PC-9 (cell line): ENCODE results near the gene EIF5A. TPM values are rescaled to one million over a fixed set of nuclear protein-coding genes. Genes with fewer than 3 reads are reported as not detected.

Source experiments
- BruUV-seq: library from RNA; stranded (reverse); fragments of 400-500 nt; replicated peaks from 2 replicates; lab custom pipeline; 2021; lab: Mats Ljungman, UMichigan
- CTCF ChIA-PET: fragments of 300-600 bp; sonication (Branson Sonifier 250); formaldehyde crosslinking; loops from one replicate; lab custom pipeline; 2022; ENCODE audit warnings: antibody characterized with exemption; lab: Charles Lee
- POLR2A ChIA-PET: fragments of 300-600 bp; sonication (Branson Sonifier 250); formaldehyde crosslinking; loops from one replicate; lab custom pipeline; 2022; ENCODE audit warnings: antibody characterized with exemption; ENCODE audit not compliant: unreplicated experiment; lab: Charles Lee
- DNase-seq, 2 experiments: peaks; one replicate each; pipeline versions ENCODE4 v3.0.0 to v3.0.0-alpha.2; 2015 to 2022; ENCODE audit warnings: mixed read lengths in 1 of 2
- H2AFZ ChIP-seq: fragments of 200-600 bp; sonication (generic); 2 replicates; pipeline ENCODE4 v1.8.1; 2017; ENCODE audit warnings: antibody characterized with exemption
- H3F3A ChIP-seq: fragments of 200-600 bp; sonication (generic); 2 replicates; pipeline ENCODE4 v1.8.1; 2017; ENCODE audit warnings: antibody characterized with exemption, mild to moderate bottlenecking, low read depth; ENCODE audit not compliant: insufficient read depth
- H3K27ac ChIP-seq: fragments of 200-600 bp; sonication (generic); 2 replicates; pipeline ENCODE4 v1.6.1; 2016; ENCODE audit warnings: mixed run types
- H3K27me3 ChIP-seq: fragments of 200-600 bp; sonication (generic); 2 replicates; pipeline ENCODE4 v1.6.1; 2016; ENCODE audit warnings: low read depth, mixed run types; ENCODE audit not compliant: insufficient read depth
- H3K36me3 ChIP-seq: fragments of 200-600 bp; sonication (generic); 2 replicates; pipeline ENCODE4 v1.6.1; 2016; ENCODE audit warnings: low read depth, mixed run types
- H3K4me1 ChIP-seq: fragments of 200-600 bp; sonication (generic); replicated peaks from 2 replicates; pipeline ENCODE4 v1.6.1; 2016; ENCODE audit warnings: mixed run types; ENCODE audit not compliant: insufficient read depth
- H3K4me2 ChIP-seq: fragments of 200-600 bp; sonication (generic); 2 replicates; pipeline ENCODE4 v1.6.1; 2017; ENCODE audit warnings: mixed run types
- H3K4me3 ChIP-seq: fragments of 200-600 bp; sonication (generic); 2 replicates; pipeline ENCODE4 v1.6.1; 2016; ENCODE audit warnings: mixed run types
- H3K79me2 ChIP-seq: fragments of 200-600 bp; sonication (generic); 2 replicates; pipeline ENCODE4 v1.6.1; 2017; ENCODE audit warnings: low read depth, mixed run types
- H3K9me2 ChIP-seq: fragments of 200-600 bp; sonication (generic); 2 replicates; pipeline ENCODE4 v1.8.1; 2017; ENCODE audit warnings: mild to moderate bottlenecking; ENCODE audit not compliant: insufficient read depth
- H3K9me3 ChIP-seq: fragments of 200-600 bp; sonication (generic); 2 replicates; pipeline ENCODE4 v1.8.1; 2016; ENCODE audit warnings: low read depth; ENCODE audit not compliant: insufficient read depth
- H4K20me1 ChIP-seq: fragments of 200-600 bp; sonication (generic); 2 replicates; pipeline ENCODE4 v1.8.1; 2017; ENCODE audit not compliant: insufficient read depth
- CTCF ChIP-seq: fragments of 200-600 bp; sonication (generic); conservative IDR thresholded peaks from 2 replicates; pipeline ENCODE4 v1.6.1; 2017; ENCODE audit warnings: mixed run types, antibody characterized with exemption, mild to moderate bottlenecking, moderate library complexity
- EZH2 ChIP-seq: fragments of 200-600 bp; sonication (generic); IDR thresholded peaks from 2 replicates; pipeline ENCODE4 v1.8.0; 2017; ENCODE audit warnings: antibody characterized with exemption, low read depth
- intact Hi-C: fragments of 100-400 bp; cut with micrococcal nuclease; formaldehyde crosslinking; loops from one replicate; pipeline ENCODE4 v1.10.0; 2022; ENCODE audit not compliant: unreplicated experiment
- total RNA-seq: library from RNA; stranded (reverse); gene quantifications from 2 replicates; pipeline ENCODE4 v1.2.3, GENCODE V29; 2021

EIF5A gene
- total RNA-seq, 1 experiment from 2014 or later: 1,298 TPM

GRCh38 chr17:7259555-7259889, 47.9 kb upstream of the EIF5A start:
- CTCF ChIA-PET: no interaction called here
- DNase-seq: no peak
- Histone ChIP-seq H3K4me3 (peak overlapping the region; percentile 37; the same call in 1 of the 2 replicates), H4K20me1 (peaks cover 25% of the 10 kb centered on the region), H3K4me2 (peak overlapping the region; percentile 98), H3K79me2 (peaks cover 71% of the 10 kb centered on the region), H3K27me3 (no peaks in the 10 kb centered on the region), H3K9me3 (no peaks in the 10 kb centered on the region), H3K9me2 (no peaks in the 10 kb centered on the region), H3F3A (peaks cover 87% of the 10 kb centered on the region), H3K27ac (peak overlapping the region; percentile 100), H2AFZ (no peak overlapping the region), H3K4me1 (peaks cover 31% of the 10 kb centered on the region), H3K36me3 (peaks cover 39% of the 10 kb centered on the region)
- intact Hi-C loops: no loop called here
- BruUV-seq: no TSS peak
- TF ChIP-seq CTCF (no peak), EZH2 (no peak)
- POLR2A ChIA-PET: interaction anchor here (0.6 to 1.0 kb wide), 2 partner anchors 15 to 18 kb away, joined by 4 to 7 read pairs; no protein-coding TSS in a partner anchor

DNA sequence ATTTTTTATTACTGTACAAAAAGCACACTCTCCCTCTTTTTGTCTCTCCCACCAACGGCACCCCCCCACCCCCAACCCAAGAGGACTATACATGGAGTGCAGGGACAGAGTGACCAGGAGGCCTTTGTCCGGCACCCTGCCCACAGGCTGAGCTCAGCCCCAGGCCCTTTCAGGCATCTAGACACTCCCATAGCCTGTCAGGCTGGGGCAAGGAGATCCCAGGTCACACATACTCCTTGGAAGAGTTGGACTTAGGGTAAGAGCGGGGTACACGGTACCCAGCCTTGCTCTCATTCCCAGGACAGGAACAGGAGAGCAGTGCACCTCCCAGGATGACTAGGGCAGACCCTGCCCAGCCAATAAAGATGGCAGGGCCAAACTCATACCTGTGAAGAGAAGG, 47.3 kb upstream of the EIF5A start:
- ChIA-PET CTCF (interaction anchor here (0.7 kb wide), 1 partner anchor 248 kb away, joined by 13 read pairs; no protein-coding TSS in a partner anchor), POLR2A (interaction anchor here (0.6 kb wide), 1 partner anchor 19 kb away, joined by 4 read pairs; no protein-coding TSS in a partner anchor)
- peaks cover 25% of the 10 kb centered on the region for H4K20me1 ChIP-seq
- TF ChIP-seq CTCF: no peak
- TF ChIP-seq EZH2: no peak
- no peaks in the 10 kb centered on the region for H3K27me3 ChIP-seq
- no peak for DNase-seq
- peak overlapping the region; percentile 98 for H3K4me2 ChIP-seq
- H3K9me3 ChIP-seq: no peaks in the 10 kb centered on the region
- H3K4me1 ChIP-seq: peaks cover 35% of the 10 kb centered on the region
- H3K9me2 ChIP-seq: no peaks in the 10 kb centered on the region
- intact Hi-C loops: loop anchor here (5.0 kb wide), 5 partner anchors 47 to 582 kb away; partner anchors contain the start of genes EIF5A, POLR2A, SLC35G6 and TMEM256
- peaks cover 66% of the 10 kb centered on the region for H3K79me2 ChIP-seq
- BruUV-seq: no TSS peak
- peak overlapping the region; percentile 100 for H3K27ac ChIP-seq
- peaks cover 33% of the 10 kb centered on the region for H3K36me3 ChIP-seq
- H2AFZ ChIP-seq: no peak overlapping the region
- peak overlapping the region; percentile 97 for H3K4me3 ChIP-seq
- H3F3A ChIP-seq: peaks cover 83% of the 10 kb centered on the region

DNA sequence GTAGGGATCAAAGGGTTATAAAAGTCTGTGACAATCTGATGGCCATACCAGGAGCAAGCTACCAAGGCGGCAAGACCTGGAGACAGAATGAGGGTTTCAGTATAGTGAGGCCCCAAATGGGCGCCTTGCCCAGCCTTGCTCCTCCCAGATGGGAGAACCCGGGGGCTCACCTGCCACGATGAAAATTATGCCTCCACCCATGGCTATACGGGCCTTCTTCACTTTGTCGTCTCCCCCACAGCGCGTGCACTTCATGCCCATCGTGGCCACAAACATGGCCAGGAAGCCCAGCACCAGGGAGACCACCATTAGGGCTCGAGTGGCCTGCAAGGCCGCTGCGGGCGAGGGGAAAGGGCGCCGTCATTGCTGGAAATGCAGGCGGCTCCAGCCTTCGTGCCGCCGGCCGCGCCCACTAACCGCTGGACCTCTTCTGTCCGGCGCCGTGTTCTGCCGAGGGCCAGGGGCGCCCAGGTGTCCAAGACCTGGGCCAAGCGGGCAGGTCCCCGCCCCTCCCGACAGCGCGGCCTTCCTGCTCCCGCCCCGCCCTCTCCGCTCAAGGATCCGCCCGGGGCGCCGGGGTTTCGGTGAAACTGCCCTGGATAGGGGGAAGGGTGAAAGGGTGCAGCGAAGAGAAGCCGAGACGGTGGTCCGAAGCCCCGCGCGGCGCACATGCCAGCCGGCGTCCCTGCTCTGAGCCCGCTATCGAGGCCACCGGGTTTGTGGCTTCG, 46.6 kb upstream of the EIF5A start:
- H4K20me1 ChIP-seq: peaks cover 25% of the 10 kb centered on the region
- no peak for TF ChIP-seq CTCF
- no peak for TF ChIP-seq EZH2
- ChIA-PET POLR2A (interaction anchor here (0.6 kb wide), 1 partner anchor 185 kb away, joined by 3 read pairs; no protein-coding TSS in a partner anchor), CTCF (interaction anchor here (0.7 kb wide), 2 partner anchors 19 to 249 kb away, joined by 3 to 13 read pairs; no protein-coding TSS in a partner anchor)
- intact Hi-C loops: loop anchor here (1.0 to 5.0 kb wide), 6 partner anchors 46 to 581 kb away; partner anchors contain the start of genes EIF5A, POLR2A, SLC35G6 and TMEM256
- peak; percentile 74 to 91 for DNase-seq
- peak overlapping the region; percentile 100 for H3K27ac ChIP-seq
- no peaks in the 10 kb centered on the region for H3K27me3 ChIP-seq
- peaks cover 36% of the 10 kb centered on the region for H3K4me1 ChIP-seq
- peak overlapping the region; percentile 98 for H3K4me2 ChIP-seq
- H3K36me3 ChIP-seq: peaks cover 33% of the 10 kb centered on the region
- H3K4me3 ChIP-seq: peak overlapping the region; percentile 97
- H3K9me3 ChIP-seq: no peaks in the 10 kb centered on the region
- H3K79me2 ChIP-seq: peaks cover 66% of the 10 kb centered on the region
- no peak overlapping the region for H2AFZ ChIP-seq
- H3K9me2 ChIP-seq: no peaks in the 10 kb centered on the region
- peaks cover 81% of the 10 kb centered on the region for H3F3A ChIP-seq
- no TSS peak for BruUV-seq
